Measurements from ENCODE around the gene PSMB2. TPM values are rescaled to one million over a fixed set of nuclear protein-coding genes. Genes with fewer than 3 reads are reported as not detected.

The PSMB2 gene
- total RNA-seq, 1 experiment from 2014 or later, result 122 TPM

DNA sequence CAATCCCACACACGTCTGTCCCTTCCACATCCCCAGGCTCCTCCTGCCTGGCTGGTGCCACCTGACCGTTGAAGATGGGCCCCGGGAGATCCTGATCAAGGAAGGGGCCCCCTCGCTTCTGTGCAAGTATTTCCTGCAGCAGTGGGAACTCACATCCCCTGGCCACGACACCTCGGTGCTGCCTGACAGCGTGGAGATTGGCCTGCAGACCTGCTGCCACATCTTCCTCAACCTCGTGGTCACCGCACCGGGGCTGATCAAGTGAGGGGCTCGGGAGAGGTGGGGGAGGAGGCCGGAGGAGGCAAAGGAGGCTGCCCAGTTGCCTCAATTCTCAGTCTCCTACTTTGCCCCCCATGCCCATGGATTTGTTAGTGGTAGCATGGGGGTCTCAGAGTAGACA lies 78.2 kb downstream of the PSMB2 start:
- intact Hi-C loops (cut with micrococcal nuclease), result no loop called here
- Histone ChIP-seq H3K9me2 (ENCODE audit: insufficient read depth) (no peaks in the 10 kb centered on the region), H4K20me1 (ENCODE audit: insufficient read depth) (no peaks in the 10 kb centered on the region), H3K36me3 (ENCODE audit: control insufficient read depth in 1 of 2, insufficient read depth in 2 of 2, low read length in 2 of 2) (peaks cover 4 to 7% of the 10 kb centered on the region in 2 experiments; a peak in 3 of 4 replicates), H3K79me2 (ENCODE audit: insufficient read depth, low read length) (peaks cover 10% of the 10 kb centered on the region; the same call in 1 of the 2 replicates), H3K4me2 (ENCODE audit: low read length) (no peak overlapping the region), H3K4me3 (replicated peaks in 1 of 2; ENCODE audit: low read depth in 1 of 2, low read length in 2 of 2) (no peak overlapping the region), H3K27ac (ENCODE audit: low read depth, low read length) (no peak overlapping the region), H3K9ac (ENCODE audit: low read length) (no peak overlapping the region), H2AFZ (ENCODE audit: low read depth, low read length, poor library complexity, severe bottlenecking) (no peak overlapping the region), H3K27me3 (ENCODE audit: insufficient read depth, low read length) (no peaks in the 10 kb centered on the region), H3K4me1 (ENCODE audit: control insufficient read depth in 1 of 2, insufficient read depth in 2 of 2, low read length in 2 of 2) (peaks cover 2 to 9% of the 10 kb centered on the region in 2 experiments; a peak in 2 of 4 replicates), H3K9me3 (ENCODE audit: control insufficient read depth in 1 of 2, insufficient read depth in 1 of 2, low read depth in 1 of 2, low read length in 2 of 2) (no peaks in the 10 kb centered on the region)
- CTCF ChIA-PET, result no interaction called here
- ATAC-seq, result no peak
- RAD21 ChIA-PET (ENCODE audit: low non-redundant PET in 1 of 2, low total read pairs in 2 of 2, uncharacterized antibody in 2 of 2, unreplicated experiment in 2 of 2), result interaction anchor here in 1 of 2 experiments (0.5 kb wide), 1 partner anchor 320 kb away, joined by 3 read pairs; the partner anchor contains the start of gene AGO1
- TF ChIP-seq JUND (IDR thresholded peaks at IDR 0.05) (no peak), SIN3A (IDR thresholded peaks at IDR 0.05; ENCODE audit: low read depth) (no peak), YY1 (IDR thresholded peaks at IDR 0.05; ENCODE audit: extremely low read depth, insufficient replicate concordance, low read depth, low read length) (no peak), RAD21 (IDR thresholded peaks at IDR 0.05; ENCODE audit: low read depth) (no peak), FOSL1 (IDR thresholded peaks at IDR 0.05; ENCODE audit: low read depth) (no peak), ZNF274 (IDR thresholded peaks at IDR 0.05; ENCODE audit: low read depth, low read length) (no peak), POLR2AphosphoS5 (IDR thresholded peaks at IDR 0.05; ENCODE audit: low read depth, low read length) (no peak)
- TF ChIP-seq, protein P1, sequence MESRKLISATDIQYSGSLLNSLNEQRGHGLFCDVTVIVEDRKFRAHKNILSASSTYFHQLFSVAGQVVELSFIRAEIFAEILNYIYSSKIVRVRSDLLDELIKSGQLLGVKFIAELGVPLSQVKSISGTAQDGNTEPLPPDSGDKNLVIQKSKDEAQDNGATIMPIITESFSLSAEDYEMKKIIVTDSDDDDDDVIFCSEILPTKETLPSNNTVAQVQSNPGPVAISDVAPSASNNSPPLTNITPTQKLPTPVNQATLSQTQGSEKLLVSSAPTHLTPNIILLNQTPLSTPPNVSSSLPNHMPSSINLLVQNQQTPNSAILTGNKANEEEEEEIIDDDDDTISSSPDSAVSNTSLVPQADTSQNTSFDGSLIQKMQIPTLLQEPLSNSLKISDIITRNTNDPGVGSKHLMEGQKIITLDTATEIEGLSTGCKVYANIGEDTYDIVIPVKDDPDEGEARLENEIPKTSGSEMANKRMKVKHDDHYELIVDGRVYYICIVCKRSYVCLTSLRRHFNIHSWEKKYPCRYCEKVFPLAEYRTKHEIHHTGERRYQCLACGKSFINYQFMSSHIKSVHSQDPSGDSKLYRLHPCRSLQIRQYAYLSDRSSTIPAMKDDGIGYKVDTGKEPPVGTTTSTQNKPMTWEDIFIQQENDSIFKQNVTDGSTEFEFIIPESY (IDR thresholded peaks at IDR 0.05; ENCODE audit: extremely low read depth, insufficient replicate concordance, low read length), result no peak
- no peak for DNase-seq (ENCODE audit: low read depth, low spot score)
- POLR2A ChIA-PET, result no interaction called here
- BruUV-seq (replicated peaks), result no TSS peak

All from HCT116 (cell line).